Kidney epithelial cell (primary cell): ENCODE results near the gene SMYD1. TPM values are rescaled to one million over a fixed set of nuclear protein-coding genes. Genes with fewer than 3 reads are reported as not detected.

Experiments used
- DNase-seq: peaks from one replicate; pipeline ENCODE4 v3.0.0-alpha.2; 2010; ENCODE audit warnings: low read depth
- H3K27me3 ChIP-seq: 2 replicates; pipeline ENCODE4 v1.6.0; 2011; ENCODE audit warnings: low read length; ENCODE audit not compliant: control insufficient read depth, insufficient read depth
- H3K36me3 ChIP-seq: 2 replicates; pipeline ENCODE4 v1.5.1; 2011; ENCODE audit warnings: low read length; ENCODE audit not compliant: control insufficient read depth, insufficient read depth
- H3K4me3 ChIP-seq: 2 replicates; pipeline ENCODE4 v1.5.1; 2011; ENCODE audit warnings: low read depth, mild to moderate bottlenecking, control low read depth, low read length
- CTCF ChIP-seq: IDR thresholded peaks from 2 replicates; pipeline ENCODE4 v1.5.1; 2011; ENCODE audit warnings: mild to moderate bottlenecking, moderate library complexity, low read length, control low read depth, inconsistent platforms; ENCODE audit not compliant: insufficient read depth, poor library complexity, severe bottlenecking
- total RNA-seq: library from RNA; depleted of rRNA; stranded (reverse); fragments of >200 nt; gene quantifications from 2 replicates; pipeline ENCODE4 v1.2.3, GENCODE V29; 2015

SMYD1 gene
- total RNA-seq, 1 donor from 2014 or later = not detected

DNA sequence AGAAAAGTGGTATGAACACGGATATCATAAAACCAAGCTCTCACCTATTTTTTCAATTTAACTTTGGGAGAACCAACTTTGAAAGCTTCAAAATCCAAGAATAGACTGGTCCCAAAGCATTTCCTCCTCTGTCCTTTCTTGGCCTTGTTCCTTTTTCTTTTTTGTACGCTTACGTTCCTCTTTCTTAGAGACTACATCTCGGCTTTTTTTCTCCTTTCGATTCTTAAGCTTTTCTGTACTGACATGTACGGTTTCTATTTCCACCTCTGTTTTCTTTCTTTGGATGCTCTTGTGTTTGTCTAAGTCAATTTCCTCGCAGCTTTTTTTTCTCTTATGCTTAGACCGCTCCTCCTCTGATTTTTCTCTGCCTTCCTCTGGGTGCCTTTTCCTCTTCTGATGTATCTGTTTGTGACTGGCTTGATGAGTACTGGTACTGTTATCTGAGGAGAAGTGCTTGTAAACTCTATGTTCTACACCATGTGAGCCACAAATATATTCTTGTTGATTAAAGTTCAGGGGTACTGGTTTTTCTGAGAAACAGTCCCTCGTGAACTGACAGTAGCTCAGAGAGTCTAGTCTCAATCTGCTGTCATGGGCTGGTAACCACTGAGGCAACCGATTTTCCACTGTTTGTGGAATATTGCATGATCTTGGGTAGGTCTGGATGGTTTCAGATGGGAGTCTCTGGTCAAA, 39.8 kb upstream of the SMYD1 start:
- DNase-seq = no peak

DNA sequence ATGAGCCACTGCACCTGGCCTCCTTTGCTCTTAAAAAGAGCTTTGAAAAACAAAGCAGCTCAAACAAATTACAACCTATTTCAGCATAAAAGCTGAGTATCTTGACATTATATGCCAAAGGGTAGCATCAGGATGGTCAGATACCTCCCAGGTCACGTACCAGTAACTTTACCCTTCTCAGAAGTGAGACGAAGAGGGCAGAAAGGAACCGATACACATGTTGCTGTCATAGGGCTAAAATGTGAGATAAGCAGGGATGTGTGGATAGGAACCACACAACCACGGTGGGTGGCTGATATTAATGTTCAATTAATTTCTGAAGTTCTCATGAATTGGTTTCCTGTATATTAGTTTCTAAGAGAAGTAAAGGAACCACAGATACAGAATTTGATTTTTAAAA, 38.7 kb upstream of the SMYD1 start:
- Histone ChIP-seq H3K36me3 (no peaks in the 10 kb centered on the region), H3K4me3 (no peak overlapping the region), H3K27me3 (no peaks in the 10 kb centered on the region)
- DNase-seq = no peak
- no peak for TF ChIP-seq CTCF

More for the DNA sequence above, 39.8 kb upstream of the SMYD1 start:
- Histone ChIP-seq H3K4me3 (no peak overlapping the region), H3K36me3 (no peaks in the 10 kb centered on the region), H3K27me3 (no peaks in the 10 kb centered on the region)
- no peak for TF ChIP-seq CTCF

GRCh38 chr2:88032070-88032702, 35.4 kb upstream of the SMYD1 start:
- no peaks in the 10 kb centered on the region for H3K36me3 ChIP-seq
- no peak overlapping the region for H3K4me3 ChIP-seq
- H3K27me3 ChIP-seq = no peaks in the 10 kb centered on the region
- DNase-seq = no peak
- TF ChIP-seq CTCF = no peak

DNA sequence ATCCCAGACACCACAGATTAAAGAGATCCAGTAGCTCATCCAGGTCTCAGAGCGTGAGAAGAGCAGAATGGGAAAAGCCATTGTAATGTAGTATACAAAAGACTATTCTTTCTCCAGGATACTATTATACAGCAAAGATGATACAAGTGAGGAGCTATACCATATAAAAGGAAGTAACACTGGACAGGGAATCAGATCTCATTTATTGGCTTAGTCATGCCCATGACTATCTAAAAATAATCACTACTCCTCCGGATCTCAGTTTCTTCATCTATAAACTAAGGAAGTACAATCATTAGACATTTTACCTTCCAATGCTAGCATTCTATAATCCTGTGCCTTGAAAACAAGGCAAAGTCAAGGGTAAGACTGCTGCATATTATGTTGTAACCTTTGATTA, 31.4 kb upstream of the SMYD1 start:
- Histone ChIP-seq H3K36me3 (no peaks in the 10 kb centered on the region), H3K27me3 (no peaks in the 10 kb centered on the region), H3K4me3 (no peak overlapping the region)
- no peak for DNase-seq
- TF ChIP-seq CTCF = no peak

DNA sequence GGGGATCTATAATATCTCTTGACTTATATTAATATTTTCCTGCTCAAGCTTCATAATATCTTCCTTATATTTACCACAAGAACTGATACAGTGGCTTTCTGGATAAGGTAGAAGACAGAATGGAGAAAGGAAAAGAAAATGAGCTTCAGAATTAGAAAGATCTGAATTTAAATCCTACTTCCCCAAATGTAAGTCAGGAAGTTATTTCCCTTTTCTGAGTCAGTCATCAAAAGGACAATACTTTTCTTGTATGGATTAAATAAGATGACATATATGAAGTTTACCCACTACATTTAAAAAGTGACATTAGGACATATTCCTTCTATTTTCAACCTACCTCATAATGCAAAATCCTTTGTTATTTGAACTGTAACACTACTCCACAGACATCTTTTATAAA, 31.0 kb upstream of the SMYD1 start:
- H3K4me3 ChIP-seq = no peak overlapping the region
- DNase-seq = no peak
- no peak for TF ChIP-seq CTCF
- no peaks in the 10 kb centered on the region for H3K27me3 ChIP-seq
- H3K36me3 ChIP-seq = no peaks in the 10 kb centered on the region
